B cell (primary cell): ENCODE data around the gene ACAN.

ENCODE experiments used
- EZH2 ChIP-seq: IDR thresholded peaks from 2 replicates; pipeline ENCODE4 v1.6.1; 2012; ENCODE audit warnings: borderline replicate concordance, low read depth, mild to moderate bottlenecking, moderate library complexity, low read length; ENCODE audit not compliant: insufficient read depth, poor library complexity, severe bottlenecking
- TF ChIP-seq, protein P1 (sequence below): fragments of 200-600 bp; IDR thresholded peaks from one replicate; pipeline ENCODE4 v1.8.0; 2022; ENCODE audit warnings: antibody characterized with exemption, mild to moderate bottlenecking

DNA sequence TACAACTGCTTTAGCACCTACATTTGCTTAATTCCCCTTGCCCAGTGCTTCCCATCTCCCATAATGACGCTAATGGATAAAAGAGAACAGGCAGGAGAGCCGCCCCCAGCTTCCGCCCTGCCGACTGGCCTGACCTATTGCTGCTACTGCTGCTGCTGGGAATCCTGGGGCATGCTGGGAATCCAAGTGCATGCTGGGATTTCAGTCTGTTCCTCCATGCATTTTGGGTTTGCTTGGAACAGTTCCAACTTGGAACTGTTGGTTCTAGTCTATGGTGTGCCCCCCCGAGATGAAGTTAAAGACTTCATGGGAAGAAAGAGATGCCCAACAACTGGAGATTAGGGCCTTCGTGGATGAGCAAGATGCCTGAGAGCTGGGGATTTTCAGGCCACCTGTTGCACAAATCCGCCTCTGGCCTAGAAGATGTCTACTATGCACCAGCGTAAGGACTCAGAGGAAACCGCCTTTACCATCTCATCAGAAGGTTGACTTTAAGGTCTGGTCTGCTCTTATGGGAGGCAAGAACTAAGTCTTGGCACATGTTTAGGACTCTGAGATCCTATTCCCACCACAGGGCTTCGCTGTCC is 63.2 kb downstream of the ACAN start:
- TF ChIP-seq, protein P1, sequence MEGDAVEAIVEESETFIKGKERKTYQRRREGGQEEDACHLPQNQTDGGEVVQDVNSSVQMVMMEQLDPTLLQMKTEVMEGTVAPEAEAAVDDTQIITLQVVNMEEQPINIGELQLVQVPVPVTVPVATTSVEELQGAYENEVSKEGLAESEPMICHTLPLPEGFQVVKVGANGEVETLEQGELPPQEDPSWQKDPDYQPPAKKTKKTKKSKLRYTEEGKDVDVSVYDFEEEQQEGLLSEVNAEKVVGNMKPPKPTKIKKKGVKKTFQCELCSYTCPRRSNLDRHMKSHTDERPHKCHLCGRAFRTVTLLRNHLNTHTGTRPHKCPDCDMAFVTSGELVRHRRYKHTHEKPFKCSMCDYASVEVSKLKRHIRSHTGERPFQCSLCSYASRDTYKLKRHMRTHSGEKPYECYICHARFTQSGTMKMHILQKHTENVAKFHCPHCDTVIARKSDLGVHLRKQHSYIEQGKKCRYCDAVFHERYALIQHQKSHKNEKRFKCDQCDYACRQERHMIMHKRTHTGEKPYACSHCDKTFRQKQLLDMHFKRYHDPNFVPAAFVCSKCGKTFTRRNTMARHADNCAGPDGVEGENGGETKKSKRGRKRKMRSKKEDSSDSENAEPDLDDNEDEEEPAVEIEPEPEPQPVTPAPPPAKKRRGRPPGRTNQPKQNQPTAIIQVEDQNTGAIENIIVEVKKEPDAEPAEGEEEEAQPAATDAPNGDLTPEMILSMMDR = no peak
- TF ChIP-seq EZH2 = no peak
